NCI-H2029 treated with DMSO at 0.1 percent for 48 hours (cell line): ENCODE measurements around the gene ANKRD26.
A peak's percentile ranks its signal among the peaks of the same experiment; 100 is the strongest.
"Not testable (repeated sequence)": the region's sequence is repeated elsewhere in the genome, so short reads cannot be mapped to it uniquely, and the experiment has no call there.

ENCODE experiments used
- DNase-seq: peaks from one replicate; lab custom pipeline; 2025; lab: John Stamatoyannopoulos, UW

The ANKRD26 gene

GRCh38 chr10:27099916-27100812 is at the start of gene ANKRD26:
TSS of gene ANKRD26 (minus strand) at chr10:27100494. CDS start at chr10:27100326, 168 bp downstream.
- DNase-seq, result peak; percentile 44

- no peak for DNase-seq
Observed at GRCh38 chr10:27147701-27148100, 47.4 kb upstream of the ANKRD26 start.

- no peak for DNase-seq
Observed at GRCh38 chr10:27145937-27146336, 45.6 kb upstream of the ANKRD26 start.

- no peak for DNase-seq
Observed at GRCh38 chr10:27143686-27144085, 43.4 kb upstream of the ANKRD26 start.

- no peak for DNase-seq
Observed at GRCh38 chr10:27138277-27138676, 38.0 kb upstream of the ANKRD26 start.

GRCh38 chr10:27134371-27134770 is 34.1 kb upstream of the ANKRD26 start:
- no peak for DNase-seq

GRCh38 chr10:27108165-27108564 is 7.9 kb upstream of the ANKRD26 start:
- no peak for DNase-seq

GRCh38 chr10:27104919-27105318 is 4.6 kb upstream of the ANKRD26 start:
- no peak for DNase-seq

GRCh38 chr10:27100813-27101347 is 586 bp upstream of the ANKRD26 start:
- no peak for DNase-seq

GRCh38 chr10:27099448-27099847 is 846 bp downstream of the ANKRD26 start:
- DNase-seq, result no peak

- DNase-seq, result no peak
Observed at GRCh38 chr10:27088119-27089044, 11.9 kb downstream of the ANKRD26 start.

GRCh38 chr10:27072436-27073114 is 27.7 kb downstream of the ANKRD26 start:
- DNase-seq, result no peak

GRCh38 chr10:27068217-27068891 is 31.9 kb downstream of the ANKRD26 start:
- no peak for DNase-seq

GRCh38 chr10:27065084-27065483 is 35.2 kb downstream of the ANKRD26 start:
- DNase-seq, result no peak

- DNase-seq, result no peak
Observed at GRCh38 chr10:27052656-27053055, 47.6 kb downstream of the ANKRD26 start.

- not testable (repeated sequence) for DNase-seq
Observed at GRCh38 chr10:27045247-27045646, 55.0 kb downstream of the ANKRD26 start.

- no peak for DNase-seq
Observed at GRCh38 chr10:27041196-27041595, 59.1 kb downstream of the ANKRD26 start.

- DNase-seq, result no peak
Observed at GRCh38 chr10:27038168-27038567, 62.1 kb downstream of the ANKRD26 start.

- DNase-seq, result no peak
Observed at GRCh38 chr10:27035163-27035562, 65.1 kb downstream of the ANKRD26 start.

- no peak for DNase-seq
Observed at GRCh38 chr10:27030060-27030459, 70.2 kb downstream of the ANKRD26 start.

- no peak for DNase-seq
Observed at GRCh38 chr10:27022048-27022447, 78.2 kb downstream of the ANKRD26 start.
